ENCODE data around the gene GATAD2A. TPM values are rescaled to one million over a fixed set of nuclear protein-coding genes. Genes with fewer than 3 reads are reported as not detected.
A peak's percentile ranks its signal among the peaks of the same experiment; 100 is the strongest.

GATAD2A gene
- total and polyA plus RNA-seq, 7 donors: 18.5 to 65.9 (median 43.4) TPM

DNA sequence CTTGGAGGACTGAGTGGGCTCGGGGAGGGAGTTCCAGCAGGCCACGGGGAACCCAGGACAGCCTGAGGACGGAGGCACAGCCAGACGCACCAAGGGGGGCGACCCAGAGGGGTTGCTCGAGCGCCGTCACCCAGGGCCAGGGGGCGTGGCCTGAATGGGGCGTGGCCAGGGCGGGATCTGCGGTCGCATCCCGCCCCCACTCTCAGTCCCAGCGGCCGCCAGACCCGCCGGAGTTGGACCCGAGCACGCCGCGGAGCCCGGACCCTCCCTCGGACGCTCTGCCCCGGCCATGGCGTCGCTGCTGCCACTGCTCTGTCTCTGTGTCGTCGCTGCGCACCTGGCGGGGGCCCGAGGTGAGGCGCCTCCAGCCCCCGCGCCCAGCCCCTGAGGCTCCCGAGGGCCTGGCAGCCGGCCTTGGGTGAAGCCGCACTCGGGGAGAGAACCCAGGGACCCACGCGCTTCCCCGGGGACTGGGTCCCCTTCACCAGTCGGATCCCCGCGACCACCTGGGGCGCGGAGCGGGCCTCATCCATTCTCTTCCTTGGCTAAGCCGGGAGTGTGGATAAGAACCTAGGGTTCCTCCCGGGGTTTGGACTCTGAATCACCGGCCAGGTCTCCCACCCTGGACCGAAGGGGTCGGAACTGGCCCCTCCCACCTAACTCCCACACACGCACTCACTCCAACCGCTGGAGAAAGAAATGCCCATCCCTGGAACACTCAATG lies 132.7 kb downstream of the GATAD2A start, which contains the start of gene CILP2:
TSS of gene CILP2 (plus strand) at position 205 of the 724 bp plus-strand sequence. CDS start at position 290, 85 bp downstream.
- ATAC-seq (peak in 3 of 4 donors; percentile 29 to 33 (median 29)), DNase-seq (peak; percentile 54 to 61)
- Histone ChIP-seq H3K4me1 (peaks cover 12% of the 10 kb centered on the region), H3K36me3 (ENCODE audit: insufficient read depth in 1 of 2, low read depth in 1 of 2) (no peaks in the 10 kb centered on the region), H3K27me3 (ENCODE audit: insufficient read depth in 3 of 3, low read length in 2 of 3) (peaks cover 0 to 60% (median 40%) of the 10 kb centered on the region in 3 donors), H3K4me3 (peak within 1 kb of the TSS; percentile 42), H3K9me3 (no peaks in the 10 kb centered on the region), H3K27ac (no peak within 1 kb of the TSS)
- intact Hi-C loops (cut with DNase I): no loop called here
- WGBS, 3 donors: 1 to 4% (median 2%) methylated on average over 35 to 56 of the region's 56 CpGs
- TF ChIP-seq, protein P1, sequence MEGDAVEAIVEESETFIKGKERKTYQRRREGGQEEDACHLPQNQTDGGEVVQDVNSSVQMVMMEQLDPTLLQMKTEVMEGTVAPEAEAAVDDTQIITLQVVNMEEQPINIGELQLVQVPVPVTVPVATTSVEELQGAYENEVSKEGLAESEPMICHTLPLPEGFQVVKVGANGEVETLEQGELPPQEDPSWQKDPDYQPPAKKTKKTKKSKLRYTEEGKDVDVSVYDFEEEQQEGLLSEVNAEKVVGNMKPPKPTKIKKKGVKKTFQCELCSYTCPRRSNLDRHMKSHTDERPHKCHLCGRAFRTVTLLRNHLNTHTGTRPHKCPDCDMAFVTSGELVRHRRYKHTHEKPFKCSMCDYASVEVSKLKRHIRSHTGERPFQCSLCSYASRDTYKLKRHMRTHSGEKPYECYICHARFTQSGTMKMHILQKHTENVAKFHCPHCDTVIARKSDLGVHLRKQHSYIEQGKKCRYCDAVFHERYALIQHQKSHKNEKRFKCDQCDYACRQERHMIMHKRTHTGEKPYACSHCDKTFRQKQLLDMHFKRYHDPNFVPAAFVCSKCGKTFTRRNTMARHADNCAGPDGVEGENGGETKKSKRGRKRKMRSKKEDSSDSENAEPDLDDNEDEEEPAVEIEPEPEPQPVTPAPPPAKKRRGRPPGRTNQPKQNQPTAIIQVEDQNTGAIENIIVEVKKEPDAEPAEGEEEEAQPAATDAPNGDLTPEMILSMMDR (IDR thresholded peaks at IDR 0.05): no peak

DNA sequence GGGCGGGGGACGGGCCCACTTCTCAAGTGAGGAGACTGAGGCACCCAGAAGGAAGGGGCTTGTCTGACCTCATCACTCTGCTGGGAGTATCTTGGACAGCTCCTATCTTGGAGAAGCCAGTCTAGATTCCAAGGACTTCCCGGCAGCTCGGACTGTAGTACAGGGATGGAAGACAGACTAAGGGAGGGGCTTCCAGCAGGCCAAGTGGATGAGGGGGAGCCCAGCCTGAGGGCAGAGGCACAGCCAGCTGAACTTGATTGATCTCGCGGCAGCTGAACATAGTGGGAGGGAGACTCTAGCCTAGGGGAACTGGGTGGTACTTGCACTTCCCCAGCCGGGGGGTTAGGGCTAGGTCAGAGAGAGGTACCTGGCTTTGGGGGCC lies 133.3 kb downstream of the GATAD2A start:
- Histone ChIP-seq H3K4me3 (no peak overlapping the region), H3K9me3 (no peaks in the 10 kb centered on the region), H3K4me1 (peaks cover 12% of the 10 kb centered on the region), H3K27me3 (ENCODE audit: insufficient read depth in 3 of 3, low read length in 2 of 3) (peaks cover 0 to 65% (median 40%) of the 10 kb centered on the region in 3 donors), H3K36me3 (ENCODE audit: insufficient read depth in 1 of 2, low read depth in 1 of 2) (no peaks in the 10 kb centered on the region), H3K27ac (no peak overlapping the region)
- no peak for ATAC-seq
- DNase-seq: no peak
- intact Hi-C loops (cut with DNase I): no loop called here
- TF ChIP-seq, protein P1 (IDR thresholded peaks at IDR 0.05): no peak
- WGBS, 3 donors: 17 to 28% (median 20%) methylated on average over 7 of the region's 7 CpGs

DNA sequence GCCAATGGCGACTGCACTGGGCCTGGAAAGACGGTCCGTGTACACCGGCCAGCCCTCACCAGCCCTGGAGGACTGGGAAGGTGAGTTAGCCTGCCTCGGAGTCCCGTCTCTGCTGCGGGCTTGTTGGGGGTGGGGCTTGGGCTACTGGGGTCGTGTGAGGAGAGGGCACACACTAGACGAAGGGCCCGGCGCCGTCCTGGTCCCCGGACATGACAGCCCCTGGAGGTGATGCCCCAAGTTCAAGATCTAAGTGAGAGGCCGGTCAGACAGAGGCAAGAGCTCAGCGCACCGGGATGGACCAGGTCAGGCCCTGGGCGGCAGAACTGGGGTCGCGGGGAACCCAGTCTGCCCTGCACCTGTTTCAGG lies 134.2 kb downstream of the GATAD2A start:
- DNase-seq (no peak), ATAC-seq (no peak)
- Histone ChIP-seq H3K4me1 (peaks cover 12% of the 10 kb centered on the region), H3K9me3 (no peaks in the 10 kb centered on the region), H3K36me3 (ENCODE audit: insufficient read depth in 1 of 2, low read depth in 1 of 2) (no peaks in the 10 kb centered on the region), H3K27me3 (ENCODE audit: insufficient read depth in 3 of 3, low read length in 2 of 3) (peaks cover 0 to 67% (median 42%) of the 10 kb centered on the region in 3 donors), H3K27ac (no peak overlapping the region), H3K4me3 (no peak overlapping the region)
- TF ChIP-seq, protein P1 (IDR thresholded peaks at IDR 0.05): no peak
- intact Hi-C loops (cut with DNase I): no loop called here
- 37 to 51% (median 47%) methylated on average over 19 of the region's 19 CpGs for WGBS, 3 donors

DNA sequence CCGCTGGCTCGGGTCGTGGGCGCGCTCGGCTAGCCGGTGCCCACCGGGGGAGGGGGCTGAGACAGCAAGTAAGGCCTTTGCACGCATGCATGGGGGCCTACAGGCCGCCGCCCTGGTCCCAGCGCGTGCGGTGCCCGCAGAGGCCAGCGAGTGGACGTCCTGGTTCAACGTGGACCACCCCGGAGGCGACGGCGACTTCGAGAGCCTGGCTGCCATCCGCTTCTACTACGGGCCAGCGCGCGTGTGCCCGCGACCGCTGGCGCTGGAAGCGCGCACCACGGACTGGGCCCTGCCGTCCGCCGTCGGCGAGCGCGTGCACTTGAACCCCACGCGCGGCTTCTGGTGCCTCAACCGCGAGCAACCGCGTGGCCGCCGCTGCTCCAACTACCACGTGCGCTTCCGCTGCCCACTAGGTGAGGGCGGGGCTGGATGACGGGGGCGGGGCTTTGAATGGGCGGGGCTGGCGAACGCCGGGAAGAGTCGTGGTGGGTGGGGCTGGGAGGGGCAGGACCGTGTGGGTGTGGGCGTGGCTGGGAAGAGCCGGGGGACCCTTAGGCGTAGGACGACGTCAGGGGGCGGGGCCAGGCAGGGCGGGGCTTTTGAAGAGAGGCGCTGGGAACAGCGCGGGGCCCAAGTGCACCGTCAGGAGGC lies 134.7 kb downstream of the GATAD2A start:
- Histone ChIP-seq H3K27me3 (ENCODE audit: insufficient read depth in 3 of 3, low read length in 2 of 3) (peaks cover 0 to 67% (median 42%) of the 10 kb centered on the region in 3 donors), H3K4me3 (peak overlapping the region; percentile 28), H3K27ac (no peak overlapping the region), H3K4me1 (peaks cover 12% of the 10 kb centered on the region), H3K9me3 (no peaks in the 10 kb centered on the region), H3K36me3 (ENCODE audit: insufficient read depth in 1 of 2, low read depth in 1 of 2) (no peaks in the 10 kb centered on the region)
- peak; percentile 14 to 73 (median 64) for ATAC-seq
- DNase-seq: peak; percentile 67 to 76
- intact Hi-C loops (cut with DNase I): no loop called here
- 7 to 13% (median 9%) methylated on average over 61 to 74 of the region's 74 CpGs for WGBS, 3 donors
- TF ChIP-seq, protein P1 (IDR thresholded peaks at IDR 0.05): no peak

Data from psoas muscle (tissue), 8 donors.